GM21717 (cell line): ENCODE data around the gene PRDX1.
"Not testable (repeated sequence)": the region's sequence is repeated elsewhere in the genome, so short reads cannot be mapped to it uniquely, and the experiment has no call there.

ENCODE experiments used
- ATAC-seq: cut with Tn5 transposase; IDR thresholded peaks from one replicate; pipeline ENCODE4 v1.9.1; 2021; ENCODE audit warnings: mild to moderate bottlenecking, moderate library complexity; ENCODE audit not compliant: unreplicated experiment

PRDX1 gene

GRCh38 chr1:45536886-45537285 lies 15.2 kb upstream of the PRDX1 start:
- no peak for ATAC-seq

DNA sequence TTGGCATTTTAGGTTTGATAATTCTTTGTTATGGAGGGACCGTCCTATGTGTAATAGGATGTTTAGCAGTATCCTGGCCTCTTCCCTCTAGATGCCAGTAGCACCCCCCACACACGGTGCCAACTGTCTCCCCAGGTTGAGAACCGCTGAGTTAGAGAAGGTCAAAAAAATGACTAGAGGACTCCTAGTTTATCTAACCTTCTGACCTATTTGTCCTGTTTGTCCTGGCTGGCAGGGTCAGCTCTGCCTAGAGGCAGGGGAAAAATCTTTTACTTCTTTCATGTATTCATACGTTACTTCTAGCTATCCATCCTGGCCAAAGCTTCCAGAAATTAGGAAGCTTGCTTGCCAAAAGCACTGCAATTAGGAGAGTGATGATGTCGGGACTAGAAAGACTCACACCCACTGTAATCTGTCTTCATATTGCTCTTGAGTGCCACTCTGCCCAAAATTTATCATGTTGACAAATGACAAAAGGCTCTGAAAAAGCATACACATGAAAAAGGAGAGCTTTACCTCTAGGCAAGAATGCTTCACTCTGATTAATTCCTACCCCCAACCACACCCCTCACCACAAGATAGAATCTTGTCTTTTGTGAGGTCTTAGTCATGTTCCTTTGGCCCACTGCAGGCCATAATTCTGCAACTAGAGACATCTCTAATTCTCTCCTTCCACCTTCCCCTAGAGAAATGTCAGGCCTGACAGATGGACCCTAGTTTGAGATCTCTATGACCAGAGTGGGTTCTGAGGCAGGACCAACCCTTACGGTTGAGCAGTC lies 14.5 kb upstream of the PRDX1 start:
- no peak for ATAC-seq

DNA sequence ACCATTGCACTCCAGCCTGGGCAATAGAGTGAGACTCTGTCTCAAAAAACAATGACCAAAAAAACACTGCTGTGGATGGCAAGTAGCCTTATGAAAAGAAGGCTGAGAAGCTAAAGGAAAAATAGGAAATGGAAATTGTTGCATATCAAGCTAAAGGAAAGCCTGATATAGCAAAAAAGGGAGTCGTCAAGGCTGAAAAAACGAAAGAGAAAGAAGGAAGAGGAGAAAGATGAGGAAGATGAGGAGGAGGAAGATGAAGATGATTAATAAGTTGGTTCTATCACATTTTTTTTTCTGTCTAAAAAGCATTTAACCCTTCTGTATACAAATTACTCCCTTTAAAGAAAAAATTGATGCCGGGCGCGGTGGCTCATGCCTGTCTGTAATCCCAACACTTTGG lies 10.2 kb upstream of the PRDX1 start:
- no peak for ATAC-seq

DNA sequence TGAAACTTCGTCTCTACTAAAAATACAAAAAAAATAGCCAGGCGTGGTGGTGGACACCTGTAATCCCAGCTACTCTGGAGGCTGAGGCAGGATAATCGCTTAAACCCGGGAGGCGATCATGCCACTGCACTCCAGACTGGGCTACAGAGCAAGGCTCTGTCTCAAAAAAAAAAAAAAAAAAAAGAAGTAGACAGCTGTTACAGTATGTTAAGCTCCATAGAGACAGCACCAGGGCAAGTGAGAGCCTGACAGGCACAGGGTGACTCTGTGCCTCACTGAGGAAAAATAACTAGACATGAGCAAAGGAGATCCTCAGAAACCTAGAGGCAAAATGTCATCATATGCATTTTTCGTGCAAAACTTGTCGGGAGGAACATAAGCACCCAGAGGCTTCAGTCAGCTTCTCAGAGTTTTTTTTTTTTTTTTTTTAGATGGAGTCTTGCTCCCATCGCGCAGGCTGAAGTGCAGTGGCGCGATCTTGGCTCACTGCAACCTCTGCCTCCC lies 9.0 kb upstream of the PRDX1 start:
- no peak for ATAC-seq

GRCh38 chr1:45526135-45526644 lies 4.5 kb upstream of the PRDX1 start:
- ATAC-seq = no peak

DNA sequence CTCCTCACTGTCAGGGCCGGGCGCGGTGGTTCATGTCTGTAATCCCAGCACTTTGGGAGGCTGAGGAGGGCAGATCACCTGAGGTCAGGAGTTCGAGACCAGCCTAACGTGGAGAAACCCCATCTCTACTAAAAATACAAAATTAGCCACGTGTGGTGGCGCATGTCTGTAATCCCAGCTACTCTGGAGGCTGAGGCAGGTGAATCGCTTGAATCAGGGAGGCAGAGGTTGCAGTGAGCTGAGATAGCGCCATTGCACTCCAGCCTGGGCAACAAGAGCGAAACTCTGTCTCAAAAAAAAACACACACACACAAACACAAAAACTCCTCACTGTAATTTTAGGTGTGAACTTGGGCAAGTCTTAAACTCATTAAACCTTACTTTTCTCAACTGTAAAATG lies 2.3 kb upstream of the PRDX1 start:
- not testable (repeated sequence) for ATAC-seq

- ATAC-seq = not testable (repeated sequence)
Observed at GRCh38 chr1:45523516-45523915, 1.8 kb upstream of the PRDX1 start.

DNA sequence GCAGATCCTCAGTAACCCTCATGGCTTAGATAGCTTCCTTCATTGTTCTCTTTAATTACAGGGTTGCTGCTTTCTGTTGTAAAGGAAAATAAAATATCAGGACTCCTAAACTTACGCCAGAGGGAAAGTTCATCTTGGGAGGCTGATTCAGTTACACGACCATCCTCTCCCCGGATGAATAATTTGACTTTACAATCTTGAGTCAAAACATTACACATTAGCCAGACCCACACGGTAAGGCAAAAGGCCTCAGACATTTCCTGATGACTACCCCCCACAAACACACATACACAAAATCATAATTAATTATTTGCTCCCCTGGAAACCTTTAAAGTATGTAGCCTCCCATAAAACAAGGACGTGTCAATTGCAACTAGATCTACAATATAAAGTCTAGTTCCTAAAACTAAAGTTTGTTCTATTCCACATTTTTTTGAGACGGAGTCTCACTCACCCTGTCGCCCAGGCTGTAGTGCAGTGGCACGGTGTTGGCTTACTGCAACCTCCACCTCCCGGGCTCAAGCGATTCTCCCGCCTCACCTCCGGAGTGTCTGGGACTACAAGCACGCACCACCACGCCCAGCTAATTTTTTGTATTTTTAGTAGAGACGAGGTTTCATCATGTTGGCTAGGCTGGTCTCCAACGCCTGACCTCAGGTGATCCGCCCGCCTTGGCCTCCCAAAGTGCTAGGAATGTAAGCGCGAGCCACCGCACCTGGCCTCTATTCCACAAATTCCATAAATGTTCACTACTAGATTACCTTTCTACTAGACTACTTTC lies 830 bp upstream of the PRDX1 start:
- no peak for ATAC-seq

- ATAC-seq = not testable (repeated sequence)
Observed at GRCh38 chr1:45519774-45520173, 1.9 kb downstream of the PRDX1 start.

- ATAC-seq = no peak
Observed at GRCh38 chr1:45518910-45519309, 2.8 kb downstream of the PRDX1 start.

GRCh38 chr1:45518366-45518765 lies 3.3 kb downstream of the PRDX1 start:
- ATAC-seq = not testable (repeated sequence)

DNA sequence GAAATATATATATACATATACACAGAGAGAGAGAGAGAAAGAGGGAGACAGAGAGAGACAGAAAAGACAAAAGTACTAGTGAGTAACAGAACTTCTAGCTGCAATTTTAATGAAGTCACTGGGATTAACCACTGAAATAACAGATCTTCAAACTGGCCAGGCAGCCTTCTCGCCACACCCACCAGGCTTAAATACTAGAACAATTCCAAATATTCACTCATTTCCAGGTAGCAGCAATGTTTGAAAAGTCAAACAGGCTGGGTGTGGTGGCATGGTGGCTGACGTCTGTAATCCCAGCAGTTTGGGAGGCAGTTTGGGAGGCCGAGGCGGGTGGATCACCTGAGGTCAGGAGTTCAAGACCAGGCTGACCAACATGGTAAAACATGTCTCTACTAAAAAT lies 5.2 kb downstream of the PRDX1 start:
- ATAC-seq = no peak

DNA sequence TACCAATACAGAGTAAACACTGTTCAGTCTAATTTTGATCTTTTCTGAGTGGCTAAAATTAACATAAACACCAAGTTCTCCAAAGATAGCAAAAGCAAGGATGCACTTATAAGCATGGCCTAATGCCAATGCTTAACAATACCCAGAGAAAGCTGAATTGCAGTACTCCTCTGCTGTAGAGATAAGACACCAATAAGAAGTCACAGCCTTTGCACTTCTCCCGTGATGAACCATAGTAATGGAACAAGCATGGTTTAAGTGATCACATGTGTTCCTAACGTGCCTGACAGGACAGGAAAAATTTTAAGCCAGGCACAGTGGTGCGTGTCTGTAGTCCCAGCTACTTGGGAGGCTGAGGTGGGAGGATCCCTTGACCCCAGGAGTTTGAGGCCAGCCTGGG lies 5.6 kb downstream of the PRDX1 start:
- no peak for ATAC-seq

- not testable (repeated sequence) for ATAC-seq
Observed at GRCh38 chr1:45513532-45514260, 8.0 kb downstream of the PRDX1 start.

DNA sequence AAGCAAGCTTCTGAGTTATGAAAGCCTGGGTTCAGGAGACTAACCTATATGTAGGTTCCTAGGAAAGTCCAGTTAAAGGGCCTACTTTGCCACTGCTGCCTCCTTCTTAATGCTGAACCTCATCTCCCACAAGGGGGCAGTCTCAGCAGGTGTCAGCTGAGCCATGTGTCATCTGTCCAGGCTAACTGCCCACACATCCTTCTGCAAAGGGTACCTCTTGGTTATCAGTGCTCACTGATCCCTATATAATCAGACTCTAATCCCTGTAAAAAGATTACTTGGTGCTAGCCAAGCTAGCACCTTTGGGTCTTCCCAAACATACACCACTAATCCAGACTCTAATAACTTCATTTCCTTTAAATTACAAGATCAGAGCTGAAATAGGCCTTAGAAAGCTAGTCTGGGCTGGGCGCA lies 9.0 kb downstream of the PRDX1 start:
- no peak for ATAC-seq

- ATAC-seq = no peak
Observed at GRCh38 chr1:45510972-45511527, 10.6 kb downstream of the PRDX1 start.

- ATAC-seq = no peak
Observed at GRCh38 chr1:45510036-45510971, 11.4 kb downstream of the PRDX1 start.

- ATAC-seq = no peak
Observed at GRCh38 chr1:45508295-45509151, 13.2 kb downstream of the PRDX1 start.

- ATAC-seq = no peak
Observed at GRCh38 chr1:45507893-45508292, 13.8 kb downstream of the PRDX1 start.
